Measurements from ENCODE around the gene ATG9A. TPM values are rescaled to one million over a fixed set of nuclear protein-coding genes. Genes with fewer than 3 reads are reported as not detected.

Gene ATG9A
- total and polyA plus RNA-seq, 4 donors = 26.2 to 59.8 (median 50.9) TPM

- H3K27me3 ChIP-seq (ENCODE audit: control insufficient read depth, insufficient read depth, low read length) = no peaks in the 10 kb centered on the region
- no peak for DNase-seq (ENCODE audit: low read depth in 4 of 6, low spot score in 6 of 6)
- no peak overlapping the region for H3K27ac ChIP-seq (ENCODE audit: low read depth, low read length)
- H3K9me3 ChIP-seq (ENCODE audit: control insufficient read depth, insufficient read depth, low read length) = no peaks in the 10 kb centered on the region
- peaks cover 16% of the 10 kb centered on the region for H3K4me1 ChIP-seq (ENCODE audit: control insufficient read depth, insufficient read depth, low read length)
- H3K4me3 ChIP-seq (ENCODE audit: low read depth, low read length) = no peak overlapping the region
- H3K36me3 ChIP-seq (ENCODE audit: control insufficient read depth, insufficient read depth, low read length) = peaks cover 33% of the 10 kb centered on the region
- WGBS (ENCODE audit: insufficient coverage) = 98% methylated on average over 4 of the region's 6 CpGs
Observed at GRCh38 chr2:219173176-219173575, 56.3 kb downstream of the ATG9A start.

GRCh38 chr2:219172231-219173154, 56.9 kb downstream of the ATG9A start:
- WGBS (ENCODE audit: insufficient coverage) = 94% methylated on average over 14 of the region's 16 CpGs
- H3K9me3 ChIP-seq (ENCODE audit: control insufficient read depth, insufficient read depth, low read length) = no peaks in the 10 kb centered on the region
- no peak overlapping the region for H3K27ac ChIP-seq (ENCODE audit: low read depth, low read length)
- no peaks in the 10 kb centered on the region for H3K27me3 ChIP-seq (ENCODE audit: control insufficient read depth, insufficient read depth, low read length)
- H3K4me3 ChIP-seq (ENCODE audit: low read depth, low read length) = no peak overlapping the region
- peaks cover 33% of the 10 kb centered on the region for H3K36me3 ChIP-seq (ENCODE audit: control insufficient read depth, insufficient read depth, low read length)
- H3K4me1 ChIP-seq (ENCODE audit: control insufficient read depth, insufficient read depth, low read length) = peaks cover 13% of the 10 kb centered on the region
- DNase-seq (ENCODE audit: low read depth in 4 of 6, low spot score in 6 of 6) = no peak

- Histone ChIP-seq H3K4me3 (ENCODE audit: low read depth, low read length) (no peak overlapping the region), H3K36me3 (ENCODE audit: control insufficient read depth, insufficient read depth, low read length) (peaks cover 33% of the 10 kb centered on the region), H3K9me3 (ENCODE audit: control insufficient read depth, insufficient read depth, low read length) (no peaks in the 10 kb centered on the region), H3K4me1 (ENCODE audit: control insufficient read depth, insufficient read depth, low read length) (peaks cover 8% of the 10 kb centered on the region), H3K27me3 (ENCODE audit: control insufficient read depth, insufficient read depth, low read length) (no peaks in the 10 kb centered on the region), H3K27ac (ENCODE audit: low read depth, low read length) (peak overlapping the region; percentile 52)
- WGBS (ENCODE audit: insufficient coverage) = 28% methylated on average over 6 of the region's 6 CpGs
- DNase-seq (ENCODE audit: low read depth in 4 of 6, low spot score in 6 of 6) = peak in 2 of 6 donors; percentile 46 to 62
Observed at GRCh38 chr2:219171231-219171651, 58.2 kb downstream of the ATG9A start.

GRCh38 chr2:219169930-219170654, 59.3 kb downstream of the ATG9A start, which contains the start of gene SLC23A3:
SLC23A3 (minus strand) TSS chr2:219170029; CDS start chr2:219169984, 45 bp downstream.
- H3K4me1 ChIP-seq (ENCODE audit: control insufficient read depth, insufficient read depth, low read length) = no peaks in the 10 kb centered on the region
- H3K9me3 ChIP-seq (ENCODE audit: control insufficient read depth, insufficient read depth, low read length) = no peaks in the 10 kb centered on the region
- DNase-seq (ENCODE audit: low read depth in 4 of 6, low spot score in 6 of 6) = no peak
- no peak within 1 kb of the TSS for H3K27ac ChIP-seq (ENCODE audit: low read depth, low read length)
- H3K27me3 ChIP-seq (ENCODE audit: control insufficient read depth, insufficient read depth, low read length) = no peaks in the 10 kb centered on the region
- WGBS (ENCODE audit: insufficient coverage) = 92% methylated on average over 5 of the region's 10 CpGs
- H3K36me3 ChIP-seq (ENCODE audit: control insufficient read depth, insufficient read depth, low read length) = peaks cover 33% of the 10 kb centered on the region
- no peak within 1 kb of the TSS for H3K4me3 ChIP-seq (ENCODE audit: low read depth, low read length)

Other genes with a start within 250 kb of the ATG9A start
- gene FEV, start 244.5 kb downstream of the ATG9A start, total RNA-seq = not detected
- gene FEV, start 244.5 kb downstream of the ATG9A start, polyA plus RNA-seq (ENCODE audit: insufficient read length in 2 of 2) = under 1 TPM; 0.11 to 0.14 TPM
- gene CRYBA2, start 236.2 kb downstream of the ATG9A start, total RNA-seq = not detected
- gene CRYBA2, start 236.2 kb downstream of the ATG9A start, polyA plus RNA-seq (ENCODE audit: insufficient read length in 2 of 2) = under 1 TPM; 0.63 to 0.76 TPM
- 1 to 10 TPM in 1 of 2 donors, under 1 TPM in 1; 0.79 to 4.8 TPM for gene CFAP65, start 188.1 kb downstream of the ATG9A start, total RNA-seq
- 1 to 10 TPM; 5.3 to 9.0 TPM for gene CFAP65, start 188.1 kb downstream of the ATG9A start, polyA plus RNA-seq (ENCODE audit: insufficient read length in 2 of 2)
- gene IHH, start 168.7 kb downstream of the ATG9A start, total RNA-seq = under 1 TPM; 0.28 to 0.30 TPM
- gene IHH, start 168.7 kb downstream of the ATG9A start, polyA plus RNA-seq (ENCODE audit: insufficient read length in 2 of 2) = under 1 TPM; 0.39 to 0.59 TPM
- 10 to 100 TPM; 11.4 to 12.7 TPM for gene NHEJ1, start 68.8 kb downstream of the ATG9A start, total RNA-seq
- gene NHEJ1, start 68.8 kb downstream of the ATG9A start, polyA plus RNA-seq (ENCODE audit: insufficient read length in 2 of 2) = 10 to 100 TPM in 1 of 2 donors, 1 to 10 TPM in 1; 9.8 to 10.9 TPM
- gene SLC23A3, start 59.6 kb downstream of the ATG9A start, total RNA-seq = 1 to 10 TPM in 1 of 2 donors, under 1 TPM in 1; 0.69 to 1.7 TPM
- gene SLC23A3, start 59.6 kb downstream of the ATG9A start, polyA plus RNA-seq (ENCODE audit: insufficient read length in 2 of 2) = 1 to 10 TPM in 1 of 2 donors, under 1 TPM in 1; 0.17 to 2.4 TPM
- 10 to 100 TPM; 27.5 to 37.8 TPM for gene CNPPD1, start 52.7 kb downstream of the ATG9A start, total RNA-seq
- gene CNPPD1, start 52.7 kb downstream of the ATG9A start, polyA plus RNA-seq (ENCODE audit: insufficient read length in 2 of 2) = 10 to 100 TPM; 53.7 to 57.5 TPM
- gene RETREG2, start 51.4 kb downstream of the ATG9A start, total RNA-seq = 10 to 100 TPM; 64.6 to 78.6 TPM
- gene RETREG2, start 51.4 kb downstream of the ATG9A start, polyA plus RNA-seq (ENCODE audit: insufficient read length in 2 of 2) = 100 to 1,000 TPM; 170 to 188 TPM
- 10 to 100 TPM; 14.5 to 40.5 TPM for gene ZFAND2B, start 22.9 kb downstream of the ATG9A start, total RNA-seq
- gene ZFAND2B, start 22.9 kb downstream of the ATG9A start, polyA plus RNA-seq (ENCODE audit: insufficient read length in 2 of 2) = 10 to 100 TPM; 37.2 to 46.4 TPM
- 10 to 100 TPM; 39.7 to 47.2 TPM for gene ABCB6, start 10.7 kb downstream of the ATG9A start, total RNA-seq
- 10 to 100 TPM; 60.6 to 78.8 TPM for gene ABCB6, start 10.7 kb downstream of the ATG9A start, polyA plus RNA-seq (ENCODE audit: insufficient read length in 2 of 2)
- gene ANKZF1, start 170 bp upstream of the ATG9A start, total RNA-seq = 10 to 100 TPM; 29.2 to 53.6 TPM
- gene ANKZF1, start 170 bp upstream of the ATG9A start, polyA plus RNA-seq (ENCODE audit: insufficient read length in 2 of 2) = 10 to 100 TPM; 44.0 to 74.2 TPM
- gene GLB1L, start 15.8 kb upstream of the ATG9A start, total RNA-seq = 10 to 100 TPM in 1 of 2 donors, 1 to 10 TPM in 1; 9.4 to 22.1 TPM
- gene GLB1L, start 15.8 kb upstream of the ATG9A start, polyA plus RNA-seq (ENCODE audit: insufficient read length in 2 of 2) = 10 to 100 TPM; 11.4 to 12.0 TPM
- gene STK16, start 15.8 kb upstream of the ATG9A start, total RNA-seq = 10 to 100 TPM; 16.4 to 25.0 TPM
- 10 to 100 TPM; 36.3 to 38.7 TPM for gene STK16, start 15.8 kb upstream of the ATG9A start, polyA plus RNA-seq (ENCODE audit: insufficient read length in 2 of 2)
- gene TUBA4B, start 23.6 kb upstream of the ATG9A start, total RNA-seq = 1 to 10 TPM in 1 of 2 donors, not detected in 1; 1.5 TPM
- gene TUBA4B, start 23.6 kb upstream of the ATG9A start, polyA plus RNA-seq (ENCODE audit: insufficient read length in 2 of 2) = under 1 TPM; 0.38 to 0.39 TPM
- 10 to 100 TPM; 14.3 to 43.9 TPM for gene TUBA4A, start 24.3 kb upstream of the ATG9A start, total RNA-seq
- 10 to 100 TPM; 73.6 to 84.9 TPM for gene TUBA4A, start 24.3 kb upstream of the ATG9A start, polyA plus RNA-seq (ENCODE audit: insufficient read length in 2 of 2)
- gene DNAJB2, start 49.7 kb upstream of the ATG9A start, total RNA-seq = 100 to 1,000 TPM in 1 of 2 donors, 10 to 100 TPM in 1; 81.5 to 101 TPM
- 100 to 1,000 TPM; 163 to 186 TPM for gene DNAJB2, start 49.7 kb upstream of the ATG9A start, polyA plus RNA-seq (ENCODE audit: insufficient read length in 2 of 2)
- gene PTPRN, start 79.8 kb upstream of the ATG9A start, total RNA-seq = 10 to 100 TPM; 12.6 to 67.3 TPM
- 10 to 100 TPM; 72.2 to 88.1 TPM for gene PTPRN, start 79.8 kb upstream of the ATG9A start, polyA plus RNA-seq (ENCODE audit: insufficient read length in 2 of 2)
- 1 to 10 TPM; 1.1 to 2.8 TPM for gene RESP18, start 103.1 kb upstream of the ATG9A start, total RNA-seq
- gene RESP18, start 103.1 kb upstream of the ATG9A start, polyA plus RNA-seq (ENCODE audit: insufficient read length in 2 of 2) = 1 to 10 TPM; 6.6 to 7.0 TPM
- gene DNPEP, start 158.3 kb upstream of the ATG9A start, total RNA-seq = 10 to 100 TPM; 25.6 to 40.8 TPM
- 10 to 100 TPM; 40.2 to 57.2 TPM for gene DNPEP, start 158.3 kb upstream of the ATG9A start, polyA plus RNA-seq (ENCODE audit: insufficient read length in 2 of 2)
- 1 to 10 TPM; 4.8 to 5.5 TPM for gene DES, start 188.7 kb upstream of the ATG9A start, total RNA-seq
- gene DES, start 188.7 kb upstream of the ATG9A start, polyA plus RNA-seq (ENCODE audit: insufficient read length in 2 of 2) = 1 to 10 TPM; 3.5 to 8.8 TPM
- gene SPEG, start 205.2 kb upstream of the ATG9A start, total RNA-seq = 10 to 100 TPM; 12.2 to 20.8 TPM
- 10 to 100 TPM; 71.1 to 84.2 TPM for gene SPEG, start 205.2 kb upstream of the ATG9A start, polyA plus RNA-seq (ENCODE audit: insufficient read length in 2 of 2)

Measured in spinal cord (tissue), 10 donors.